Astrocyte (in vitro differentiated cells and primary cell): ENCODE measurements around the gene CACNB4.

ENCODE experiments used
- EZH2 ChIP-seq: IDR thresholded peaks from 2 replicates; pipeline ENCODE4 v1.6.1; 2012; ENCODE audit warnings: mild to moderate bottlenecking, low read length, inconsistent platforms; ENCODE audit not compliant: insufficient read depth
- TF ChIP-seq, protein P1 (sequence below): IDR thresholded peaks from 2 replicates; pipeline ENCODE4 v1.5.1; 2011; ENCODE audit warnings: low read depth, mild to moderate bottlenecking, inconsistent platforms, low read length, moderate library complexity; ENCODE audit not compliant: insufficient read depth

GRCh38 chr2:152016181-152017120, 82.4 kb downstream of the CACNB4 start:
- TF ChIP-seq, protein P1, sequence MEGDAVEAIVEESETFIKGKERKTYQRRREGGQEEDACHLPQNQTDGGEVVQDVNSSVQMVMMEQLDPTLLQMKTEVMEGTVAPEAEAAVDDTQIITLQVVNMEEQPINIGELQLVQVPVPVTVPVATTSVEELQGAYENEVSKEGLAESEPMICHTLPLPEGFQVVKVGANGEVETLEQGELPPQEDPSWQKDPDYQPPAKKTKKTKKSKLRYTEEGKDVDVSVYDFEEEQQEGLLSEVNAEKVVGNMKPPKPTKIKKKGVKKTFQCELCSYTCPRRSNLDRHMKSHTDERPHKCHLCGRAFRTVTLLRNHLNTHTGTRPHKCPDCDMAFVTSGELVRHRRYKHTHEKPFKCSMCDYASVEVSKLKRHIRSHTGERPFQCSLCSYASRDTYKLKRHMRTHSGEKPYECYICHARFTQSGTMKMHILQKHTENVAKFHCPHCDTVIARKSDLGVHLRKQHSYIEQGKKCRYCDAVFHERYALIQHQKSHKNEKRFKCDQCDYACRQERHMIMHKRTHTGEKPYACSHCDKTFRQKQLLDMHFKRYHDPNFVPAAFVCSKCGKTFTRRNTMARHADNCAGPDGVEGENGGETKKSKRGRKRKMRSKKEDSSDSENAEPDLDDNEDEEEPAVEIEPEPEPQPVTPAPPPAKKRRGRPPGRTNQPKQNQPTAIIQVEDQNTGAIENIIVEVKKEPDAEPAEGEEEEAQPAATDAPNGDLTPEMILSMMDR = no peak
- no peak for TF ChIP-seq EZH2
